ENCODE measurements around the gene SLC35F3. TPM values are rescaled to one million over a fixed set of nuclear protein-coding genes. Genes with fewer than 3 reads are reported as not detected.
"Not testable (repeated sequence)": the region's sequence is repeated elsewhere in the genome, so short reads cannot be mapped to it uniquely, and the experiment has no call there.

The SLC35F3 gene
- total RNA-seq, 2 experiments from 2014 or later, result 34.4 to 35.7 TPM

DNA sequence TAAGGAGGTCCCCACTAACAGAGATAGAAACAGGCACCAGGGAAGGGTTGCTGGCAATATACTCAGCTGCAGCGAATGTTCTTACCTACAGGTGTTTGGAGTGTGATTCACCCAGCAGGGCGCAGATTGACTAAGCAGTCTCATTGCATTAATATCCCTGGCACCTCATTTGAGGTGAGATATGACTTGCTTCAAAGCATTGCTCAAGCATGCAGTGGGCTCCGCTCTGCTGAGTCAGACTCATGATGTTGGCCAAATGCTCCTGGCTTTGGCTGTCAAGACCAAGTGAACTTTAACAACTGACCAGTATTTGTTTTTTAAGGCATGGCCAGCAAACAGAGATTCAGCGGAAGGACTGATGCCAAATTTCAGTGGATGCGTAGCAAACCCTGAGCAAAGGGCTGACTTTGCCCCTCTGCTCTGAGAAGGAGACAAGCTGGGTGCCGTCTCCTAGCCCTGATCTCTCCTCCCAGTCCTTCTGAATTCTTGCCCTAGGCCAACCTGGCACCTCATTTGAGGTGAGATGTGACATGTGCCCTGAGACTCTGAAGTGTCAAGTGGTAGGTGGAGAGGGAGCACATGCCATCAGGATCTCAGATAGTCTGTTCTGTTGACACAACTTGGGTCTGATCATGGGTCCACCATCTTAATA is 281.7 kb downstream of the SLC35F3 start:
- H3K4me1 Mint-ChIP-seq (ENCODE audit: low read depth), result peaks cover 5% of the 10 kb centered on the region
- peaks cover 7% of the 10 kb centered on the region for H3K9me3 Mint-ChIP-seq (ENCODE audit: insufficient read depth)
- POLR2A ChIA-PET, result no interaction called here
- no peak for DNase-seq
- ATAC-seq, result no peak
- peaks cover 43% of the 10 kb centered on the region for H3K27me3 Mint-ChIP-seq (ENCODE audit: low read depth)
- H3K4me3 Mint-ChIP-seq, result no peak overlapping the region
- H3K36me3 Mint-ChIP-seq (ENCODE audit: low read depth), result peaks cover 4% of the 10 kb centered on the region
- no peak overlapping the region for H3K27ac Mint-ChIP-seq
- CTCF ChIA-PET, result interaction anchor here (0.7 to 1.6 kb wide), 3 partner anchors 16 to 32 kb away, joined by 3 to 5 read pairs (median 3); no protein-coding TSS in a partner anchor

DNA sequence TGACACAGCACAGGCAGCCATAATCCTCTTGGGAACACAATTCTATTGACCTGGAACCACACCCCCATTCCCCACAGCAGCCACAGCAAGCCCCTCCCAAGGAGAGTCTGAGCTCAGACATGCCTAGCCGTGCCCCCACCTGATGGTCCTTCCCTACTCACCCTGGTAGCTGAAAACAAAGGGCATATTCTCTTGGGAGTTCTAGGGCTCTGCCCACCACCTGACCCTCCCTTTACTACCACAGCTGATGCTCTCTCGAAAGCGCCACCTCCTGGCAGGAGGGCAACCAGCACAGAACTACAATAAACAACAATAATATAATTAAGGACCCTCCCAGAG is 283.9 kb downstream of the SLC35F3 start:
- Mint-ChIP-seq H3K9me3 (ENCODE audit: insufficient read depth) (peaks cover 14% of the 10 kb centered on the region), H3K27me3 (ENCODE audit: low read depth) (peaks cover 54% of the 10 kb centered on the region), H3K36me3 (ENCODE audit: low read depth) (peaks cover 5% of the 10 kb centered on the region), H3K4me1 (ENCODE audit: low read depth) (peaks cover 5% of the 10 kb centered on the region), H3K4me3 (no peak overlapping the region), H3K27ac (no peak overlapping the region)
- ChIA-PET CTCF (interaction anchor here (1.1 to 4.2 kb wide), 6 partner anchors 17 to 121 kb away, joined by 4 to 40 read pairs (median 10); no protein-coding TSS in a partner anchor), POLR2A (no interaction called here)
- DNase-seq, result peak; percentile 41
- ATAC-seq, result no peak

DNA sequence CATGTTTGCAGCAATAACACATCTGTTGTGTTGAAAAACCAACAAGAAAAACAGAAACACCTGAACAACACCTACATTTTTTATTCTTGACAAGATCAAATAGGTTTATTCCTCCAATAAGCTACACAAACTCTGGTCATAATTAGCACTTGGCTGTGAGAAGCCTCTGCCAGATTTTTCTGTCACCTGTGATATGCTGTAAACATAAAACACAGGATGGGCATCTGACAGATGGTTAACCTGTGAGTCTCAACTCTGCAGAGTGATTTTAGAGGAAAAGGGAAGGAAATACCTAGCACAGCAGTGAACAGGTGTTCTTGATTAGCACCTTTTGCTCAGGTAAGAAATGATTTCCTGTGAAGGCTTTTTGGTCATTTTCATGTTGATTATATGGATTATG is 293.4 kb downstream of the SLC35F3 start:
- Mint-ChIP-seq H3K4me1 (ENCODE audit: low read depth) (peaks cover 11% of the 10 kb centered on the region), H3K27ac (no peak overlapping the region), H3K4me3 (no peak overlapping the region), H3K27me3 (ENCODE audit: low read depth) (peaks cover 75% of the 10 kb centered on the region), H3K36me3 (ENCODE audit: low read depth) (no peaks in the 10 kb centered on the region), H3K9me3 (ENCODE audit: insufficient read depth) (peaks cover 4% of the 10 kb centered on the region)
- POLR2A ChIA-PET, result no interaction called here
- no peak for ATAC-seq
- no peak for DNase-seq
- CTCF ChIA-PET, result interaction anchor here (0.6 kb wide), 1 partner anchor 14 kb away, joined by 3 read pairs; no protein-coding TSS in a partner anchor

GRCh38 chr1:234199476-234200127 is 295.1 kb downstream of the SLC35F3 start:
- Mint-ChIP-seq H3K27ac (no peak overlapping the region), H3K36me3 (ENCODE audit: low read depth) (no peaks in the 10 kb centered on the region), H3K27me3 (ENCODE audit: low read depth) (peaks cover 69% of the 10 kb centered on the region), H3K9me3 (ENCODE audit: insufficient read depth) (peaks cover 4% of the 10 kb centered on the region), H3K4me3 (no peak overlapping the region), H3K4me1 (ENCODE audit: low read depth) (peaks cover 11% of the 10 kb centered on the region)
- ATAC-seq, result no peak
- ChIA-PET CTCF (interaction anchor here (0.7 kb wide), 1 partner anchor 73 kb away, joined by 3 read pairs; no protein-coding TSS in a partner anchor), POLR2A (no interaction called here)
- no peak for DNase-seq

- peaks cover 4% of the 10 kb centered on the region for H3K9me3 Mint-ChIP-seq (ENCODE audit: insufficient read depth)
- no peaks in the 10 kb centered on the region for H3K36me3 Mint-ChIP-seq (ENCODE audit: low read depth)
- ATAC-seq (no peak), DNase-seq (no peak)
- H3K27ac Mint-ChIP-seq, result no peak overlapping the region
- CTCF ChIA-PET, result interaction anchor here (2.1 to 3.8 kb wide), 2 partner anchors 12 to 109 kb away, joined by 8 to 14 read pairs; no protein-coding TSS in a partner anchor
- peaks cover 69% of the 10 kb centered on the region for H3K27me3 Mint-ChIP-seq (ENCODE audit: low read depth)
- H3K4me1 Mint-ChIP-seq (ENCODE audit: low read depth), result peaks cover 11% of the 10 kb centered on the region
- POLR2A ChIA-PET, result no interaction called here
- no peak overlapping the region for H3K4me3 Mint-ChIP-seq
These were observed 296.1 kb downstream of the SLC35F3 start for GRCh38 chr1:234200566-234200965.

DNA sequence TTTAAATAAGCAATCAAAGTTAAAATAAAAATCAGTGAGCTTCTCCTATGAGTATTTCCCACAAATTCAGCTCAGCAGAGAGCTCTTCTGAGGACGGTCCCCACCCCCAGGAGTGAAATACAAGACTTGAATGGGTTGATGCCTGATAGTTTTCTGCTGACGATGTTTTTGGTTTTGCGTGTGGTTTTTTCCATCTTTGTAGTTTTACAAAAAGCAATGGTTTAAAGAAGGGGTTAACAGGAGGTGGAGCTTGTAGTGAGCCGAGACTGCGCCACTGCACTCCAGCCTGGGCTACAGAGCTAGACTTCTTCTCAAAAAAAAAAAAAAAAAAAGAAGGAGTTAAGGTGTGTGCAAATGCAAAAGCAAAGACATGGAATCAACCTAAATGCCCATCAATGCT is 297.1 kb downstream of the SLC35F3 start:
- peaks cover 4% of the 10 kb centered on the region for H3K9me3 Mint-ChIP-seq (ENCODE audit: insufficient read depth)
- ChIA-PET CTCF (interaction anchor here (1.1 to 3.8 kb wide), 6 partner anchors 9 to 125 kb away, joined by 3 to 14 read pairs (median 4); no protein-coding TSS in a partner anchor), POLR2A (no interaction called here)
- no peak overlapping the region for H3K27ac Mint-ChIP-seq
- peaks cover 64% of the 10 kb centered on the region for H3K27me3 Mint-ChIP-seq (ENCODE audit: low read depth)
- no peaks in the 10 kb centered on the region for H3K36me3 Mint-ChIP-seq (ENCODE audit: low read depth)
- DNase-seq, result no peak
- ATAC-seq, result no peak
- H3K4me3 Mint-ChIP-seq, result no peak overlapping the region
- H3K4me1 Mint-ChIP-seq (ENCODE audit: low read depth), result peaks cover 11% of the 10 kb centered on the region

GRCh38 chr1:234205966-234206365 is 301.5 kb downstream of the SLC35F3 start:
- ChIA-PET POLR2A (no interaction called here), CTCF (no interaction called here)
- Mint-ChIP-seq H3K36me3 (ENCODE audit: low read depth) (peaks cover 2% of the 10 kb centered on the region), H3K27me3 (ENCODE audit: low read depth) (peaks cover 44% of the 10 kb centered on the region), H3K4me3 (no peak overlapping the region), H3K4me1 (ENCODE audit: low read depth) (peaks cover 11% of the 10 kb centered on the region), H3K9me3 (ENCODE audit: insufficient read depth) (no peaks in the 10 kb centered on the region), H3K27ac (no peak overlapping the region)
- ATAC-seq (no peak), DNase-seq (no peak)

DNA sequence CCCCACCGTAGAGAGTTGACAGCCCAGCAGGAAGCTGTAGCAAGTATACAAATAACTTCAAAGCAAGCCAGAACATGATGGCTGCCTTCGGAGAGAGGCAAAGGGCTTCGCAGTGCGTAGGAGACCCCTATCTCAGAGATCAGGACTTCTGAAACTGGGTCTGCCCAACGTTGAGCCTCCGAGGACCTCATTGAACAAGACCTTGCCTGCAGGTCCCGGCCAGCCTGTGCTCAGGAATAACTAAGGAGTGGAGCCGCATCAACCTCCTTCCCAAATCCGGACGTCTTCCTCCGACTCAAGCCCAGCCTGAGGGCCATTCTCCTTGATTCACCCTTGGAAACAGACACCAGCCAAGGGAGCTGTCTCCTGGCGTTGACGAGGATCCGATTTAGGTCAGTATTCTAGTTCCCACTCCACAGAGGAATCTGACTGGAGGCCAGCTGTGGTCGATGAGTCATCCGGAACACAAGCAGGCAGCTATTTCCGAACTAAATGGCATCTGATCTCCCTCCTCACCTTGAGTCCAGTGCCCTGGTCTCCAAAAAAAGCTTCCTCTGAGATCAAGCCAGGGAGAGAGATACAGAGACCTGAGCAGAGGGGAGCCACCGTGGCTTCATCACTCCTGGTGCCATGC is 302.3 kb downstream of the SLC35F3 start:
- Mint-ChIP-seq H3K9me3 (ENCODE audit: insufficient read depth) (no peaks in the 10 kb centered on the region), H3K27ac (no peak overlapping the region), H3K27me3 (ENCODE audit: low read depth) (peaks cover 38% of the 10 kb centered on the region), H3K36me3 (ENCODE audit: low read depth) (peaks cover 2% of the 10 kb centered on the region), H3K4me3 (no peak overlapping the region), H3K4me1 (ENCODE audit: low read depth) (peaks cover 10% of the 10 kb centered on the region)
- CTCF ChIA-PET, result interaction anchor here (1.3 kb wide), 1 partner anchor 103 kb away, joined by 3 read pairs; no protein-coding TSS in a partner anchor
- POLR2A ChIA-PET, result no interaction called here
- no peak for DNase-seq
- no peak for ATAC-seq

DNA sequence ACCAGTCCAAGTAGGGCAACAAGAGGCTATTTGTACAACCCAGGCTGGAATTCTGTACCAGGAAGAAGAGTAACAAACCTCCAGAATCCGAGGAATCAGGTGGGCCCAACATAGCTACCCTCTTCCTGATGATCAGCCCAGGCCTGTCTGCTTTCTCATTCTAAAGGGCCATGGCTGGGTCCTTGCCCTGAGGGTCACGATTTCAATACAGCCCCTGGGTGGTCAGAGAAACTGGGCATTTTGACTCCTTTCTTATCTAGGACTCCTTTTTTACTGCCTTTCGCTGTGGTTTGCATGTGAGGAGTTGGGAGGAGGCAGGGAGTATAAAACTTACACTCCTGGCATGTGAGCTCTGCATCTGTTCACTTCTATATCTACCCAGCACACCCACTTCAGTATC is 303.9 kb downstream of the SLC35F3 start:
- no peaks in the 10 kb centered on the region for H3K9me3 Mint-ChIP-seq (ENCODE audit: insufficient read depth)
- no peak for DNase-seq
- peaks cover 26% of the 10 kb centered on the region for H3K27me3 Mint-ChIP-seq (ENCODE audit: low read depth)
- H3K4me1 Mint-ChIP-seq (ENCODE audit: low read depth), result peaks cover 17% of the 10 kb centered on the region
- H3K4me3 Mint-ChIP-seq, result no peak overlapping the region
- H3K36me3 Mint-ChIP-seq (ENCODE audit: low read depth), result peaks cover 2% of the 10 kb centered on the region
- no peak overlapping the region for H3K27ac Mint-ChIP-seq
- CTCF ChIA-PET, result interaction anchor here (1.5 kb wide), 1 partner anchor 102 kb away, joined by 5 read pairs; no protein-coding TSS in a partner anchor
- ATAC-seq, result no peak
- POLR2A ChIA-PET, result interaction anchor here (0.8 kb wide), 1 partner anchor 119 kb away, joined by 3 read pairs; no protein-coding TSS in a partner anchor

DNA sequence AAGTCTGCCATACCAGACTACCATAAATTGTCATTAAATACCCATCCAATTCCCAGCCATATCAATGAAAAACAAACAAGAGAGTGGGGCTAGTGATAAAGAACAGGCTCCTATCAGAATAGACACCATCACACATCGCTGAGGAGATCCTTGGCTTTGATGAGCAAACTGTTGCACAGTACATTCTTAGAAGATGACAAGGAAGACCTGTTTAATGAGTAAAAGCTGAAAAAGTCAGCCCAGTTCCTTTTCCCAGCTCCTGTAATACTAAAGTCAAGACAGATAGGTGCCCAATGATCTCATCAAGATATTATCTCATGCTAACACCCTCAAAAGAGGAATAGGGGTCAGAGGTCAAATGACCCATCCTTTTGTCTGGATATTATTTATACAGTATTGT is 304.3 kb downstream of the SLC35F3 start:
- no peak overlapping the region for H3K27ac Mint-ChIP-seq
- ChIA-PET CTCF (interaction anchor here (1.3 to 1.5 kb wide), 2 partner anchors 19 to 101 kb away, joined by 4 to 5 read pairs; no protein-coding TSS in a partner anchor), POLR2A (no interaction called here)
- peaks cover 26% of the 10 kb centered on the region for H3K27me3 Mint-ChIP-seq (ENCODE audit: low read depth)
- peaks cover 2% of the 10 kb centered on the region for H3K36me3 Mint-ChIP-seq (ENCODE audit: low read depth)
- H3K9me3 Mint-ChIP-seq (ENCODE audit: insufficient read depth), result no peaks in the 10 kb centered on the region
- peaks cover 21% of the 10 kb centered on the region for H3K4me1 Mint-ChIP-seq (ENCODE audit: low read depth)
- DNase-seq (no peak), ATAC-seq (no peak)
- H3K4me3 Mint-ChIP-seq, result no peak overlapping the region

DNA sequence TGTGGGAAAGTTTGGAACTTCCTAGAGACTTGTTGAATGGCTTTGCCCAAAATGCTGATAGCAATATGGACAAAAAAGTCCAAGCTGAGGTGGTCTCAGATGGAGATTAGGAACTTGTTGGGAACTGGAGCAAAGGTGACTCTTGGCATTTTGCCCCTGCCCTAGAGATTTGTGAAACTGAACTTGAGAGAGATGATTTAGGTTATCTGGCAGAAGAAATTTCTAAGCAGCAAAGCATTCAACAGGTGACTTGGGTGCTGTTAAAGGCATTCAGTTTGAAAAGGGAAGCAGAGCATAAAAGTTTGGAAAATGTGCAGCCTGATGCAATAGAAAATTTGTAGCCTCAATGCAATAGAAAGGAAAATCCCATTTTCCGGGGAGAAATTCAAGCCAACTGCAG is 306.0 kb downstream of the SLC35F3 start:
- DNase-seq; H3K27ac Mint-ChIP-seq; H3K4me3 Mint-ChIP-seq; H3K36me3 Mint-ChIP-seq (ENCODE audit: low read depth); H3K9me3 Mint-ChIP-seq (ENCODE audit: insufficient read depth); ATAC-seq; POLR2A ChIA-PET: not testable (repeated sequence)
- Mint-ChIP-seq H3K4me1 (ENCODE audit: low read depth) (peaks cover 25% of the 10 kb centered on the region), H3K27me3 (ENCODE audit: low read depth) (peaks cover 15% of the 10 kb centered on the region)
- CTCF ChIA-PET, result interaction anchor here (1.2 to 9.4 kb wide), 2 partner anchors 98 to 113 kb away, joined by 3 to 180 read pairs; no protein-coding TSS in a partner anchor

DNA sequence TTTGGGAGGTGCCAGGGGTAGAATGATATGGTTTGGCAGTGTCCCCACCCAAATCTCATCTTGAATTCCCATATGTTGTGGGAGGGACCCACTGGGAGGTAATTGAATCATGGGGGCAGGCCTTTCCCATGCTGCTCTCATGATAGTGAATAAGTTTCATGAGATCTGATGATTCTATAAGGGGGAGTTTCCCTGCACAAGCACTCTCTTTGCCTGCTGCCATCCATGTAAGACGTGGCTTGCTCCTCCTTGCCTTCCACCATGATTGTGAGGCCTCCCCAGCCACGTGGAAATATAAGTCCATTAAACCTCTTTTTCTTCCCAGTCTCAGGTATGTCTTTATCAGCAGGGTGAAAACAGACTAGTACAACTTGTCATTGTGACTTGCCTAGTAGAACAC is 307.4 kb downstream of the SLC35F3 start:
- CTCF ChIA-PET, result interaction anchor here (0.8 to 9.4 kb wide), 15 partner anchors 9 to 160 kb away, joined by 3 to 180 read pairs (median 13); no protein-coding TSS in a partner anchor
- H3K27me3 Mint-ChIP-seq (ENCODE audit: low read depth); DNase-seq; H3K9me3 Mint-ChIP-seq (ENCODE audit: insufficient read depth); POLR2A ChIA-PET; H3K27ac Mint-ChIP-seq; H3K4me3 Mint-ChIP-seq; ATAC-seq: not testable (repeated sequence)
- H3K36me3 Mint-ChIP-seq (ENCODE audit: low read depth), result peaks cover 16% of the 10 kb centered on the region
- H3K4me1 Mint-ChIP-seq (ENCODE audit: low read depth), result peaks cover 36% of the 10 kb centered on the region
